Occipital lobe (tissue), 2 donors: ENCODE data around the gene MYL11. TPM values are rescaled to one million over a fixed set of nuclear protein-coding genes. Genes with fewer than 3 reads are reported as not detected.
"Not testable (repeated sequence)": the region's sequence is repeated elsewhere in the genome, so short reads cannot be mapped to it uniquely, and the experiment has no call there.

Experiments used
- DNase-seq: peaks from one replicate; lab custom pipeline; 2025; lab: John Stamatoyannopoulos, UW
- total RNA-seq: library from RNA; depleted of rRNA; stranded (reverse); fragments of >200 nt; gene quantifications from one replicate; pipeline ENCODE4 v1.2.3, GENCODE V29; 2014

Gene MYL11, protein sequence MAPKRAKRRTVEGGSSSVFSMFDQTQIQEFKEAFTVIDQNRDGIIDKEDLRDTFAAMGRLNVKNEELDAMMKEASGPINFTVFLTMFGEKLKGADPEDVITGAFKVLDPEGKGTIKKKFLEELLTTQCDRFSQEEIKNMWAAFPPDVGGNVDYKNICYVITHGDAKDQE
- total RNA-seq = 6.1 TPM

DNA sequence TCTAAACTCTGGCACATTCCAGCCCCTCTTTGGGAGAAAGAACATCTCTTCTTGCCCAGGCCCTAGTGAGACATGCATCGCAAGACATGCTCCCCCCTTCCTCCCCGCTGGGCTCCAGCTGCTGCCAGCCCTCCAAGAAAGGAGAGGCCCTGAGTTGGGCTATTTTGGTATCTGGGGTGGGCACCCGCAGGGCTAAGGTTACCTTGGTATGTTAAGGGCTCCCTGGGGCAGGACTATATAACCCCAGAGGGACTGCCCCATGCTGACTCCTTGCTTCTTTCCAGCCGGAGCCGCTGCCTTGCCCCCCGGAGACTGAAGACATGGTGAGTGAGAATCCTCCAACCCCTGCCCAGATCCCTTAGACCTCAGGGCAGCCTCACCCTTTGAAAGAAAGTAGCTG is at the start of gene MYL11:
Gene MYL11, plus strand, starts transcription at position 265 of the 400 bp plus-strand sequence. Its CDS starts 56 bp downstream, at position 321.
- DNase-seq = no peak

GRCh38 chr16:30334473-30334989 is 40.1 kb upstream of the MYL11 start:
- peak; percentile 40 for DNase-seq

DNA sequence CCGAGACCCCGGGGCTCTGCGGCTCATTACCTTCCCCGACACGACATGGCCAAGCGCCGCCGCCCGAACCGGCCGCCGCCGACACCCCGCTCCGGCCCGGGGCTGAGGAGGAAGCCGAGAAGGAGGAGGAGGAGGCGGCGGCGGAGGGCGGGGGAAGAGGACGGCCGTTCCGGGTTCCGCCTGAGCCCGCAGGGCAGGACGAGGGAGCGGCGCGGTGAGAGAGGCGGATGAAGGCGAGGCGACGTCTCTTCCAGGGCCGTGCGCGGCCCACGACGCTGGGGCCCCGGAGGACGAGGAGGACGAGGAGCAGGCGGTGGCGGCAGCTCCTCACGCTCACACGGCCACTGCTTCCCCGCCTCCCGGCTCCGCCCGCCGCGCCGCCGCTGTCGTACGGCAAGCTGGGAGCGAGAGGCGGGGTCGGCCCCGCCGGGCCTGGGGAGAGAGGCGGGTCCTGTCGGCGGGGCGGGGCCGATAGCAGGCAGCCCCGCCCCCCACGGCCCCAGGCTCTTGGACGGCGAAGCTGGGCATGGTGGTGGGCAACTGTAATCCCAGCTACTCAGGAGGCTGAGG is 39.5 kb upstream of the MYL11 start:
- peak; percentile 69 for DNase-seq

DNA sequence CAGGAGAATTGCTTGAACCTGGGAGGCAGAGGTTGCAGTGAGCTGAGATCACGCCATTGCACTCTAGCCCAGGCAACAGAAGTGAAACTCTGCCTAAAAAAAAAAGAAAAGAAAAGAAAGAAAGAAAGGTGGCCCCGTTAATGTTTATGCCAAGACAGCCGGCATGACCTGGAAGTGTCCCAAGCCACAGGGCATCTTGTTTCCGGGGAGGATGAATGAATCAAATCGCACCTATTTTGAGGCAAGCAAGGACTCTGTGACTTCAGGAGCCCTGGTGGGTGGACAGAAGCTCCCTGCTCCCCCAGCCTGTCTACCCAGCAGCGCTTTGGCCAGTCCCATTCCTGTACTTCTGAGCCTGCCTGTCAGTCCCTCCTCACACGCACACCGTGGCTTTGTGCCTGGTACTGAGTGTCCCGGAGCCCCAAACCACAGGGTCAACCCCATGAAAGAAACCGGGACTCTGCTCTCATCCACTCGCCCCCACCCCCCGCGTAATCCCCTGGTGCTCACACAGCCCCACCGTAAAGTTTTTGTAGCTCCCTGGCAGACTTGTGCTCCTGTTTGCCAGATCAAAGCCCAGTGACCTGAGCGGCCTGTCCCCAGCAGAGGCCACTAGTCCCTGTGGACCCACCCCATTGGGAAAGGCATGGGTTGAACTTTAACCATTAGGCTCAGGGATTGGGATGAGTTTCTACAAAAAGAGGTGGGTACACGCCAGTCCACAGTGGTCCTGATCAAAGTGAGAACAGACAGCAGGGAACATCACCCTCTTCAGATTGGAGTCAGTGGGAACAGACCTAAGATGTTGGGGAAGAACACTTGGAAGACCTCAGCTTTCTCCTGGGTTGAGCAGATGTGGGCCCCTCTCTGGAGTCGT is 38.8 kb upstream of the MYL11 start:
- DNase-seq = no peak

GRCh38 chr16:30337964-30338357 is 36.6 kb upstream of the MYL11 start:
- DNase-seq = not testable (repeated sequence)

- DNase-seq = not testable (repeated sequence)
These were observed 35.9 kb upstream of the MYL11 start for GRCh38 chr16:30338715-30339114.

DNA sequence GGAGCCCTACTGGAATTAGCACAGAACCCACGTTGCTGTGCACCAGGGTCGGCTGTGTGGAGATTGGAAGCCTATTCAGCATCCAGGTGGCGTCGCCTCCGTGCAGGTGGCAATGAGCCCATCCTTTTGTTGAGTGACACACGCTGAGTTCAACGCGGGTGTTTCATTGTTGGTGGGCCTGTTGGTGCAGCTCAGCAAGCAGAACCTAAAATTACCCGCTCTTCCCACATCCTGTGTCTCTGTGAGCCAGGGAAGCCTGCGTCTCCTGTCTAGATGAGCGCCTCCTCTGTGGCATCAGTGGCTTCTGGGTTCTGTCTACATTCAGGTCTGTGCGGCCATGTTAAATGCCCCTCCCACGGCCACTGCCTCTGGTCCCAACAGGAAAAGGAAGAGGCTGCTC is 34.0 kb upstream of the MYL11 start:
- peak; percentile 22 for DNase-seq

DNA sequence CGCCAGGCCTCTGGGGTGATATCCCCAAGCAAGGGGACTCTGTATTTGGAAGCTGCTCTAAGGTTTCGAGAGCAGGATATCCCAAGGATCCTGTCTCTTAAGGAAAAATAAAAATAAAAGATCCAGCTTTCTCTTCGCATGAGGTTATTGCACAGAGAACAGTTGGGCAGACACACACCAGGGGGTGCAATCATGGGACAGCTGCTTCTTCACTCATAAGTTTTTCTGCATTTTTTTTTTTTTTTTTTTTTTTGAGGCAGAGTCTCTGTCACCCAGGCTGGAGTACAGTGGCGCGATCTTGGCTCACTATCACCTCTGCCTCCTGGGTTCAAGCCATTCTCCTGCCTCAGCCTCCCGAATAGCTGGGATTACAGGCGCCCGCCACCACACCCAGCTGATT is 32.6 kb upstream of the MYL11 start:
- DNase-seq = not testable (repeated sequence)

DNA sequence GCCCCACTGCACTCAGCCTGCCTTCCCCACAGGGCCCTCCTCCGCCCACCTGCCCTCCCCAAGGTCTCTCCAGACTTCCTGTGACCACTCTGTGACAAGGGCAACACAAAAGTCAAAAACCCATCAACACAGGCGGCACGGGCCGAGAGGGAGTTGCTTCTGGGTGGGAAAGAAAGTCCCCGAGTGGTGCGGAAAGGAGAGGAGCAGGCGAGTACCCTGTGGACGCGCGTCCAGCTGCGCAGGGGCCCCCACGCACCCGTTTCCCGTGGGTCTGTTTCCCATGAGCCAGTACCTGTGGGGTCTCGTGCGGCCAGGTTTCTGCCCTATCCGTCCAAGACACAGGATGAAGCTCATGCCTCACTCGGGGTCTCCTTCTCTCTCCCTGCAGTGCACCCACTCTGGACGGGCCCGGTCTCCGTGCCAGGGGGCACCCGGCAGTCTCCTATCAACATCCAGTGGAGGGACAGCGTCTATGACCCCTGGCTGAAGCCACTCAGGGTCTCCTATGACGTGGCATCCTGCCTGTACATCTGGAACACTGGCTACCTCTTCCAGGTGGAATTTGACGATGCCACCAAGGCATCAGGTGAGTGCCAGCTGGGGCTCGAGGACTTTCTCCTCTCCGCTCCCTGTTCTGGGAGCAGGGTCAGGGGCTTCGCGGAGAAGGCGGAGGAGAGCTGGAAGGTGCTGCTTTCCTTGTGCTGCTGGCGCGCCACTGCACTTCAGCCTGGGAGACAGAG is 31.7 kb upstream of the MYL11 start:
- DNase-seq = no peak

DNA sequence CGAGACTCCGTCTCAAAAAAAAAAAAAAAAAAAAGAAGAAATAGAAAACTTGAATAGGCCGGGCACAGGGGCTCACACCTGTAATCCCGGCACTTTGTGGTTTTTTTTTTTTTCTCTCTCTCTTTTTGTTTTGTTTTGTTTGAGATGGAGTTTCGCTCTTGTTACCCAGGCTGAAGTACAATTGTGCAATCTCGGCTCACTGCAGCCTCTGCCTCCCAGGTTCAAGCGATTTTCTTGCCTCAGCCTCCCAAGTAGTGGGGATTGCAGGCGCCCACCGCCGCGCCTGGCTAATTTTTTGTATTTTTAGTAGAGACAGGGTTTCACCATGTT is 31.1 kb upstream of the MYL11 start:
- DNase-seq = not testable (repeated sequence)

DNA sequence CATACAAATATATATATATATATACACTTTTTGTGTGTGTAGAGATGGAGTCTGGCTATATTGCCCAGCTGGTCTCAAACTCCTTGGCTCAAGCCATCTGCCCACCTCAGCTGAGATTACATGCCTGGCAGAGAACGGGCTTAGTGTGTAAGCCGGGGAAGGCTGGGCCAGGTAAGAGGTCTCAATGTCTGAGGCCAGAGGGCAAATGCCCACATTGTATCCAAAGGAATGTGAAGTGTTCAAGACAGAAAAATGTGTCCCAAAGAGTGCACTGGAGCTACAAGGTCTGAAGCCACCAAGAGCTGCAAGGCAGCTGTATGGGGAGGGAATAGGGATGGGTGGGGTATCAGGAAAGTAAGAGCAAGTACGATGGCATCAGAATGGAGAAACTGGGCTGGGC is 28.3 kb upstream of the MYL11 start:
- DNase-seq = no peak

DNA sequence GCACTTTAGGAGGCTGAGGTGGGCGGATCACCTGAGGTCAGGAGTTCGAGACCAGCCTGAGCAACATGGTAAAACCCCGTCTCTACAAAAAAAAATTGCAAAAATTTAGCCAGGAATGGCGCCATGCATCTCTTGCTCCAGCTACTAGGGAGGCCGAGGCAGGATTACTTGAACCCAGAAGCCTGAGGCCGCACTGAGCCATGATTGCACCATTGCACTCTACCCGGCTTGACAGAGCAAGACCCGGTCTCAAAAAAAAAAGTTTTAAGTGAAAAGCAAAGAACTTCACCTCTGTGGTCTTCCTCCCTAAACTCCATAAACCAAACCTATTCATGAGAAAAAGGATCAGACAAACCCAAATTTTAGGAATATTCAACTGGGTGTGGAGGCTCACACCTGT is 26.5 kb upstream of the MYL11 start:
- no peak for DNase-seq

- DNase-seq = no peak
These were observed 25.7 kb upstream of the MYL11 start for GRCh38 chr16:30348929-30349328.

- no peak for DNase-seq
These were observed 24.9 kb upstream of the MYL11 start for GRCh38 chr16:30349675-30350074.

DNA sequence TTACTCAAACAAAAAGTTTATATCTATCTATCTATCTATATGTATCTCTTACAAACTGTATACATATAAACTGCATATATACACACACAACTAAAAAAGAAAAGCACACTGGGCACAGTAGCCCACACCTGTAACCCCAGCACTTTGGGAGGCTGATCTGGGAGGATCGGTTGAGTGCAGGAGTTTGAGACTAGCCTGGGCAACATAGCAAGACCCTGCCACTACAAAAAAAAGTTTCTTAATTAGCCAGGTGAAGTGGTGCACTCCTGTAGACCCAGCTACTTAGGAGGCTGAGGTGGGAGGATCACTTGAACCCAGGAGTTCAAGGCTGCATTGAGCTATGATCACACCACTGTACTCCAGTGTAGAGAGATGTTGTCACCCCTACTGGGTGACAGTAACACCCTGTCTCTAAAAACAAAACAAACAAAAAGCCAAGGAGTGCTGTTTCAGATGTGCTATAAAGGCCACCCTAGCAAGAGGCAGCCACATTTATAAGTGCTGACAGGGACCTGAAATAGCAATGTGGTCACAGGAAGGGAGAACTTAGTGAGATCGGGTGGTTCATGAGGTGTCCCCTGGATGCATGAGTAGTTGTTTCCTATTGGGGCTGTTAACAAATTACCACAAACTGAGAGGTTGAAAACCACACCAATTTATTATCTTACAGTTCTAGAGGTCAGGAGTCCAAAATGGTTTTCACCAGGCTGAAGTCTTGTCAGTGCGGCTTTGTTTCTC is 24.3 kb upstream of the MYL11 start:
- DNase-seq = no peak

DNA sequence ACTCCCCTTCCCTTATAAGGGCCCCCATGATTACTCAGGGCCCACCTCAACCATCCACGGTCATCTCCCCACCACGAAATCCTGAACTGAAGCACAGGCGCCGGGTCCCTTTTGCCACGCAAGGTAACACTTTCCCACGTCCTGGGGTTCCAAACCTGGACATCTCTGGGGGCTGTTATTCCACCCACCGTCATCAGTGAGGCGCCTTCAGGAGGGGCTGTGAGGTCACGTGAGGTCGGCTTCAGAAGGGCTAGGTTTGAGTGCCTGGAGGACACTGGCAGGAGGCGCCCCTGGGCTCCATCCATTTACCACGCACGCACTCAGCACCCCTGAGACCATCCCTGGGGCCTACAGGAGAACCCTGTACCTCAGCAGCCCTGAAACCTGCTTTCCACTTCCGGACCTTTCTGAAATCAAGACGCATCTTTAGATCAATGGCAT is 23.6 kb upstream of the MYL11 start:
- no peak for DNase-seq

DNA sequence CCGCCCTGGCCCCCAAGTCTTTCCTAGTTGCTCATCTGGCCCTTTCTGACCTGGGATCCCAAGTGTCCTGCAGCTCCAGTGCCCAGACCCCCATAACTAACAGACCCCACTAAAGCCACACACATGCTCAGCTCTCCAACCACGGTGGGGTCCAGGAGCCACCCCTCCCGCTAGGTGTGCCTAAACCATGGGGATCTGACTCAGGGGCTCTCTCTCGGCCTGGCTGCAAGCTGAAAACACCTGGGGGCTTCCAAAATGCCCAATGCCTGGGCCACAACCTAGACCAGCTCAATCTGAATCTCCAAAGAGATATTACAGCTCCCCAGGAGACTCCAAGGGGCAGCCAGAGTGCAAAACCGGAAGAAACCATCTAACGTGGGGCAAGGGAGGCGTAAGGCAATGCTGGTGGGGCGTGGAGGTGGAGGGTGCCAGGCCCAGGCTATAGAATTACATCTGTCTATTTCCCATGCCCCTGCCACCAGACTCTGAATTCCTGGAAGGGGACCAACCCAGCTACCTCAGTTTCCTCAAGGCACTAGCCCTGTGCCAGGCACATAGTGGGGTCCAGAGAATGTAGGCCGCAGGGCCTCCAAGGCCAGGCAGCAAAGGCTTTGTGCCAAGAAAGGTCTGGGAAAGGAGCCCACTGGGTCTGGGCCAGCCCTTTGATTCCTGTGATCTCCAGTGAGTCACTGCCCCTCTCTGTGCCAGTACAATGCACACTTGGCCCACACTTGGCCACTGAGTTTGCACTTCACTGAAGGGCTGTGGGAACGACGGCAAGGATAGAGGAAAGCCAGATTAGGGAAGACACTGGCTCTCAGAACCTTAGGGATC is 22.8 kb upstream of the MYL11 start:
- peak; percentile 74 for DNase-seq

GRCh38 chr16:30352488-30353401 is 21.9 kb upstream of the MYL11 start:
- DNase-seq = no peak
